GM18861 (cell line): ENCODE results near the gene ZNF879.

Experiments used
- ATAC-seq: cut with Tn5 transposase; IDR thresholded peaks from one replicate; pipeline ENCODE4 v1.9.1; 2021; ENCODE audit not compliant: unreplicated experiment

Gene ZNF879

GRCh38 chr5:179023528-179024189 is at the start of gene ZNF879:
Gene ZNF879, plus strand, starts transcription at chr5:179023804. Its CDS starts 1,201 bp downstream, at chr5:179025005.
- peak; percentile 57 for ATAC-seq

- no peak for ATAC-seq
Measured at GRCh38 chr5:178981381-178981780, 42.2 kb upstream of the ZNF879 start.

DNA sequence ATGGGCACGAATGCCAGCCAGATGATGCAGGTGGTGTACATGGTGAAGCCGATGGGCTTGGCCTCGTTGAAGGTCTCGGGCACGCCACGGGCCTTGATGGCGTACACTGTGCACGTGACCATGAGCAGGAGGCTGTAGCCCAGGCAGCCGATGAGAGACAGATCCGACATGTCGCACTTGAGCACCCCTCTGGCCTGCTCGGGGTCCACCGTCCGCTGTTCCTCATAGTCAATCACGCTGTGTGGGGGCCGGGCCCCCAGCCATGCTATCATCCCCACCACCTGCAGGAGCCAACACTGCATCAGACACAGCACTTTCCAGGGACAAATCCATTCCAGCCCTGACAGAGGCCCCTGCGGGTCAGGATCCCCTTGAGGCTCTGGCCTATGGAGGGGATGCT is 40.7 kb upstream of the ZNF879 start:
- no peak for ATAC-seq

GRCh38 chr5:178983728-178984127 is 39.9 kb upstream of the ZNF879 start:
- no peak for ATAC-seq

DNA sequence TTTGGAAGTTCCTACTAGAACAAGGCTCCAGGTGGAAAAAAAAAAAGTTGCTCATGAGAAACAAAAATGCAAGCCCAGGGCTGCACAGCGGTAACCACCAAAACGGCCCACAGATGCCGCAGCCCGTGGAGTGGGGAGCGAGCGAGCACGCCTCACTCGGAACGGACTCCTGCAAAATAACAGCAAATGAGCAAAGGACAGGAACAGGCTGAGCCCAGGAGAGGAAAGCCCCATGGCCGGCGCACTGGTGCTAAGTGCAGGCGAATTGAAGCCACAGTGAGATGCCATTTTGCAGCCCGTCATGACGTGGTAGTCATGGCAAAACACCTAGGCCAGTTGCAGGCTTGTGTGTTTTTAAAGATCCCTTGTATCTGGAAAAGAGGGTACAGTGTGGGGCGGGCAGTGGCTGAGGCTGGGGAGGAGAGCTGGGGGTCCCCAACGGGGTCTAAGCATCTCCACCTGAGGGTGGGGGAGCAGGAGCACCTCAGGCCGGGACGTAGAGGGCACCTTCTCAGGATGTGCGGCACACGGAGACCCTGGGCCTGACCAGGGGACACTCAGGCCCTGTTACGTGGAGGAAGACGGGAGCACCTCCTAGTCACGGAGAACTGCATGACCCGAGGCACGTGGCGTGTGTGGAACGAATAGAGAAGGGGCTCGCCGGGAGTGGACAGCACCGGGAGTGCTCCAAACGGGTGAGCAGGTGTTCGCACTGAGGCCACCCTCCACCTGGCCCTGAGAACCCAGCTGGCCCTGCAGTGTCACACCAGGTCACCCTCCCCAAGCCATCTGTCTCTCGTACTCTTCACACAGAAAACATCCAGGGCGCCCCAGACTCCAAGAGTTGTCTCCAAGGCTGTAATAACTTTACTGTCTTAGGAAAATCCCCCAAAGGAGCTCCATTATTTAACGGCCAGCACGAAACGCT is 39.2 kb upstream of the ZNF879 start:
- ATAC-seq: no peak

GRCh38 chr5:178986326-178986960 is 37.2 kb upstream of the ZNF879 start:
- ATAC-seq: no peak

DNA sequence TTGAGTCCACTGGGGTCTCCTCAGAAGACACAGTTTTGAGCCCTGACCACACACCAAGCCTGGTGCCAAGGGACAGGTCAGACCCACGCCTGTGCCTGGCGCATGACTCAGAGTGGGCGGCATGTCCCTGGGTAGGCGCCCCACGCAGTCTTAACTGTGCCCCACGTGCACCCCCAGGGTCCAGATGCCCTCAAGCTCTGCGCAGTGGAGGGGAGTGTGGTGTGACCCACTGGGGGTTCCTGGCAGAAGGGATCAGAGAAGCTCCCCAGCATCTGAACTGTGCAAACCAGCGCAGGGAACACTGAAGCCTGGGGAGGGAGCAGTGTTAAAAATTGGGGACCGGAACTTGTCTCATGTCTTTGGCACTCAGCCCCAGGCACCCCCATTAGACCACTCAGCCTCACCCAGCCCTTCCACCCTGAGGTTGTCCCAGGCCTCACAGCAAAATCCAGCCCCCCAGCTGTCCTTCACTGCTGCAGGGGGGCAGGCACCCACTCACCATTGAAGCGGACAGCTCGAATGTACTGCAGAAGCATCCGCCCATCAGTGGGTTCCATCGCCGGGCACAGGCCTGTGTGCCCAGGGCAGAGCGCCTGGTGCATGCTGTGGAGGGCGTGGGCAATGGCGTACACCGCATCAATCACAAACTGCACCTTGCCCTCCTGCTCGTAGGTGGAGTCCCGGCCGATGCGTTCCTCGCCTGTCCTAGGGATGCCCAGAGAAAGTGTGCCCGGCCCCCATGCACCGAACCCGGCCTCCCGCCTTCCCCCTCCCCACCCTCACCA is 35.0 kb upstream of the ZNF879 start:
- no peak for ATAC-seq

- no peak for ATAC-seq
Measured at GRCh38 chr5:178989311-178989710, 34.3 kb upstream of the ZNF879 start.

DNA sequence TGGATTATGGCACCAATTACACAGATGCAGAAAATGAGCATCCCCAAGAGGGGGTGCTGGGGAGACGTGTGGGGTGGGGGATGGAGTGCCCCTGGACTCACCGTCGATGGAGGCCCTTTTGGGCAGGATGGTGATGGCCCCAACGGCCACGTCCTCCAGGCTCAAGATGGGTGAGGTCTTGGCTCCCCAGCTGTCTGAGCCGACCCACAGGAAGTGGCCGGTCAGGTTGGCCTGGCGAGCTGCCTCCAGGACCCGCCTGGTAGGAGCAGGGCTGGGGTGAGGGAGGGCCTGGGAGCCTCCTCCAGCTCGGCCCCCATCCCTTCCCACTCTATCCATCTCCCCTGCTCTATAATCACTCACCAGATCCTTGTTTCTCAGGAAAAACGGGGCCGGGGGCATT is 33.1 kb upstream of the ZNF879 start:
- ATAC-seq: no peak

GRCh38 chr5:178991190-178992145 is 32.1 kb upstream of the ZNF879 start:
- ATAC-seq: no peak

GRCh38 chr5:178992291-178992895 is 31.2 kb upstream of the ZNF879 start:
- no peak for ATAC-seq

- no peak for ATAC-seq
Measured at GRCh38 chr5:178993236-178993765, 30.3 kb upstream of the ZNF879 start.

DNA sequence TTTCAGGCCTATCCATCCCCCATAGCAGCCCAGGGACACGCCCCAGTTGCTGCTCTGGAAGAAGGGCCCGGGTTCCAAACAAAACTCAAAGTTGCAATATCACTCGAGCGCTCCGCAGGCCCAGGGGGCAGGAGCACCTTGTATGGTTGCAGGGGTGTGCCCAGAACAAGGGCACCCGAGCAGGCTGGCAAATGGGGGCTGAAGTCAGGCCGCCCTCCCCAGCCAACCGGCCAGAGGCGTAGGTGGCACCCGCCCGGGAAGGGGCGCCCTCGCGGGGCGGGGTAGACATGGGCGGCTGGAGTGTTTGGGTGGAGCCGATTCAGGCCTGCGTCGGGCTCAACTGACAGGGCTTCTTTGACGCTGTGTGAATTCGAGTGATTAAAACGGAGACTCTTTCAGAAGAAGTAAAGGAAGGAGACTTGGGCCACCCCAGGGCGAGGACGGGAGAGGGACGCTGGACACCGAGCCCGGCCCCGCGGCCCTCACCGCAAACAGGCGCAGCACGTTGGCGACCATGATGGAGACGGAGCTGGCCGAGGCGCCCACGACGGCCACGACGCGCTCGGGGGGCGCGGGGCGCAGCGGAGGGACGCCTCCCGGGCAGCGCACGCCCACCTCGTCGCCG is 29.5 kb upstream of the ZNF879 start:
- no peak for ATAC-seq

GRCh38 chr5:178994580-178995340 is 28.8 kb upstream of the ZNF879 start, which contains the start of gene GRM6:
Gene GRM6, minus strand, starts transcription at chr5:178995320. Its CDS starts 376 bp downstream, at chr5:178994944.
- no peak for ATAC-seq

- no peak for ATAC-seq
Measured at GRCh38 chr5:178995341-178995690, 28.3 kb upstream of the ZNF879 start.

- no peak for ATAC-seq
Measured at GRCh38 chr5:178996156-178996555, 27.4 kb upstream of the ZNF879 start.

- no peak for ATAC-seq
Measured at GRCh38 chr5:178997191-178997590, 26.4 kb upstream of the ZNF879 start.

DNA sequence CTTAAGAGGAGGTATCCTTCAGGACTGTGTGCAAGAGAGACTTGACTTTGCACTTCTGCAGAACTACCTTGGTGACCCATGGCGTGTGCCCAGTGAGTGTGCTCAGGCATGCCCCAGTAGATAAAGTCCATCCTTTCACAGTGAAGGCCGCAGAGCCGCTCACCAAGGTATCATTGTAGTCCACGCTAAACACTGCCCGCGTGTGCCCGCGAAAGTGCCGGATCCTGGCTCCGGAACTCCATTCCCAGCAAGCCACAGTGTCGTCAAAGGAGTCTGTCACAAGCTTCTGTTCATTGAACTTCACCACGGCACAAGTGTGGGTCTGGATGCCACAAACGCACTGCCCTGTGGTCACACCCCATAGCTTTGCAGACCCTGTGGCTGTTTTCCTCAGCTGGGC is 25.2 kb upstream of the ZNF879 start:
- ATAC-seq: no peak
